HFF-Myc (cell line): ENCODE measurements around the gene CORO6.
"Not testable (repeated sequence)": the region's sequence is repeated elsewhere in the genome, so short reads cannot be mapped to it uniquely, and the experiment has no call there.

Experiments used
- DNase-seq: peaks from one replicate; pipeline ENCODE4 v3.0.0-alpha.2; 2011; ENCODE audit warnings: low read depth; ENCODE audit errors: extremely low read depth
- H3K4me3 ChIP-seq: replicated peaks from 2 replicates; pipeline ENCODE4 v1.5.1; 2011; ENCODE audit warnings: low read depth, mild to moderate bottlenecking, control low read depth, low read length
- CTCF ChIP-seq: IDR thresholded peaks from 2 replicates; pipeline ENCODE4 v1.5.1; 2012; ENCODE audit warnings: mild to moderate bottlenecking, low read depth, low read length, control low read depth; ENCODE audit errors: missing control alignments

Gene CORO6

GRCh38 chr17:29663155-29663554 lies 40.4 kb upstream of the CORO6 start:
- no peak for TF ChIP-seq CTCF
- no peak for DNase-seq

GRCh38 chr17:29661213-29661612 lies 38.5 kb upstream of the CORO6 start:
- DNase-seq, result no peak
- H3K4me3 ChIP-seq, result no peak overlapping the region
- TF ChIP-seq CTCF, result no peak

More at GRCh38 chr17:29663155-29663554, 40.4 kb upstream of the CORO6 start:
- no peak overlapping the region for H3K4me3 ChIP-seq

GRCh38 chr17:29659155-29659554 lies 36.4 kb upstream of the CORO6 start:
- TF ChIP-seq CTCF, result no peak
- DNase-seq, result no peak
- H3K4me3 ChIP-seq, result no peak overlapping the region

GRCh38 chr17:29655323-29655722 lies 32.6 kb upstream of the CORO6 start:
- no peak for TF ChIP-seq CTCF
- DNase-seq, result no peak

GRCh38 chr17:29653995-29654714 lies 31.4 kb upstream of the CORO6 start:
- no peak overlapping the region for H3K4me3 ChIP-seq
- TF ChIP-seq CTCF, result no peak
- DNase-seq, result no peak

More at GRCh38 chr17:29655323-29655722, 32.6 kb upstream of the CORO6 start:
- H3K4me3 ChIP-seq, result no peak overlapping the region

GRCh38 chr17:29652976-29653375 lies 30.3 kb upstream of the CORO6 start:
- DNase-seq, result no peak
- TF ChIP-seq CTCF, result no peak

GRCh38 chr17:29651913-29652312 lies 29.2 kb upstream of the CORO6 start:
- H3K4me3 ChIP-seq, DNase-seq: not testable (repeated sequence)

More at GRCh38 chr17:29652976-29653375, 30.3 kb upstream of the CORO6 start:
- no peak overlapping the region for H3K4me3 ChIP-seq
